ENCODE data around the gene LSM2. TPM values are rescaled to one million over a fixed set of nuclear protein-coding genes. Genes with fewer than 3 reads are reported as not detected.
A peak's percentile ranks its signal among the peaks of the same experiment; 100 is the strongest.

LSM2 gene

Small RNAs within 50 kb of the gene (small RNA-seq; reads per million reads assigned to genes)
- not detected for gene MSH5-SAPCD1 (ENCODE audit: insufficient read depth)
- gene RF00019 (ENCODE audit: insufficient read depth) = not detected
- not detected for gene RNU6-850P (ENCODE audit: insufficient read depth)
- gene SAPCD1 (ENCODE audit: insufficient read depth) = not detected
- gene SNORD48 (ENCODE audit: insufficient read depth) = 7,414 reads per million, percentile 100 among the genes with 10 or more reads in this experiment
- not detected for gene SNORD52 (ENCODE audit: insufficient read depth)
